DMS53 (cell line): ENCODE results near the gene IQSEC3.
"Not testable (repeated sequence)": the region's sequence is repeated elsewhere in the genome, so short reads cannot be mapped to it uniquely, and the experiment has no call there.

ENCODE experiments used
- DNase-seq: peaks from one replicate; lab custom pipeline; 2025; lab: John Stamatoyannopoulos, UW

IQSEC3 gene

DNA sequence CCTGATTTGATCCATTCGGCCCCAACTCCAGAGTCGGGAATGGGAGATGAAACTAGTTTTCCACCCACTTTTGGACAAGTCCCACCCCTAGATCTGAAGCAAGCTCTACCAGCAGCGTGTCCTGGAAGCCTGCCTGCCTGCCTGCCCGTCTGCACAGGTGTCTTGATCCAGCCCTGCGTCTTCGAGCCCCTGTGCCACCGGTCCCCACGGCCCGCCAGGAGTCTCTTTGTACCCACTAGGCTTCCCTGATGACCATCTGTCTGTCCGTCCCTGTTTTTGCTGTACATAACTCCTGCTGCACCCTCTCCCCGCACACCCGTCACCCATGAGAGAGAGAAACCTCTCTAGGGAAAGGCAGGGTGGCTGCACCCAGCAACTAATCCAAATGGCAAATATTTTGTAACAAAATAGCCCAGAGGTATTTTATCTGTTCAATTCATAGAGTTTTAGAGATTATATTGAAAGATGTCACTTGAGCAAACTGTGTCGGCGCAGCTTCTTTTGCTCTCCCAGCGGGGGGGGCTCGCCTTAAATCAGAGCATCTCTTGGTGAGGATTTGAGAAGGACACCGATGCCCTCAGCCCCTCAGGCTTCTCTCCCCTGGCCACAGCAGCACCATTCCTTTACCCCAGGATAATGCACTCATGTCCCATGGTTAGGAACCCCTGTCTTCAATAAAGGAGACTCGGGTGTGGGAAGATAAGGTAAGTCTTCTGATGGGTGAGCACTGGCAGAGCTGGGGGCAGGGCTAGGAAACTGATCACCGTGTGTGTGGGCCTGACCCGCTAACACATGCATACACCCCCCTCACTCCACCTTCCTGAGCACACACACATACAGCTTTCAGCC is 111.6 kb downstream of the IQSEC3 start:
- DNase-seq: no peak

DNA sequence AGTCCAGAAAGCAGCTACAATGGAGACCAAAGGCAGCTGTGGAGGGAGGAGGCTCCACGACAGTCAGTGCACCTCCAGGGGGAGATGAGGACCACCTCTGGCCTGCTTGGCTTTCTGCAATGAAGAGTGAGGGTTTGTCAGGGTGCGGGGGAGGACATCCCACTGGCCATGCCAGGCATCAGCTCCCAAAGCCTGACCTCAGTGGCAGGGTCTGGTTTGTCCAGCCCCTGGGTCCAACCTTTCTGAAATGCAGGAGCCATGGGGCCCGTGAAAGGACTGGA is 112.2 kb downstream of the IQSEC3 start:
- DNase-seq: no peak

DNA sequence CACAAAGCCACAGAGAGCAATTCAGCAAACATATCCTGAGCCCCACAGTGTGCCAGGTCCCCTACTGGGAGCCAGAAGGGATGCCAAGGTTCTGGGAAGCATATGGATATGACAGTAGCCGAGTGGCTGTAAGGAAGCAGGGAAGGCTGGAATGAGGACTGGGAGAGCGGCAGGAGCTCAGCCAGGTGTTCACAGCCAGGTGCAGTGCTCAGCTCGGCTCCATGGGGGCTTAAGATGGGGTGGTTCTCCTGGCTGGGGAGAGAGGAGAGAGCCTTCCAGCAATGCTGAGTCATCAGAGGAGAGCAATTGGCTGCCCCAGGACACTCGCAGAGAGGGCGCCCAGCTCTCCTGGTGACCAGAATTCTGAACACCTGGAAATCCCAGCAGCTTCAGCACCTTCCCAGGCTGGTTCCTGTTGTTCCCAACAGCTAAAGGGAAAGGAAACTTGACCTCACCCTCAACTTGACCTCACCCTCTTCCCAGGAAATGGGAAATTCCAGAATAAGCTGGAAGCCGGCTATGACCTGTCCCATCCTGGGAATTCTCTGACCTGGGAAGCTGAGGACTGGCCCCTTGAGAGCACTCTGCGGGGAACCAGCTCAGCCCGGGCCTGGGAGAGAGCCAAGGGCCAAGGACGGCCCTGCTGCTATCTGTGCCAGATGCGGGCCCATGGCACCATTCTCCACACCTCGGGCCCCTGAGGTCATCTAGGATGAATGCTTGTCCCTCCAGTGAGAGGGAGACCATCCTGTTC is 112.7 kb downstream of the IQSEC3 start:
- peak; percentile 43 for DNase-seq

DNA sequence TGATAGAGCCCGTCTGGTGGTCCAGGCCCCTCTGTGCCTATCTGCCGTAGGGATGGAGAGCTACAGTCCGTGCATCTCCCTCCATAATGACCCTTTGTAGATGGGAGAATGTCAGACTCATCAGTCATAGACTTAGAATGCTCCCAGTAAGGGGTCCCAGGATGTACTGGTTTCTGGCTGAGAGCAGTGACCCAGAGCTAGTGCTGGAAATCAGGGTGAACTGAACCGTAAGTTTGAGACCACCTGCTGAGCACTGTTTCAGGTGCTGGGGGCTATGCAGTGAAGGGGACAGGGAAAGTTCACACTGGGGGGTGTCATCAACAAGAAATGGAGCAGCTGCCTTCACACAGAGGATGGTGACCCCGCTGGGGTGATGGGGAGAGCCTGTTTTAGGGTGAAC is 113.3 kb downstream of the IQSEC3 start:
- DNase-seq: no peak

DNA sequence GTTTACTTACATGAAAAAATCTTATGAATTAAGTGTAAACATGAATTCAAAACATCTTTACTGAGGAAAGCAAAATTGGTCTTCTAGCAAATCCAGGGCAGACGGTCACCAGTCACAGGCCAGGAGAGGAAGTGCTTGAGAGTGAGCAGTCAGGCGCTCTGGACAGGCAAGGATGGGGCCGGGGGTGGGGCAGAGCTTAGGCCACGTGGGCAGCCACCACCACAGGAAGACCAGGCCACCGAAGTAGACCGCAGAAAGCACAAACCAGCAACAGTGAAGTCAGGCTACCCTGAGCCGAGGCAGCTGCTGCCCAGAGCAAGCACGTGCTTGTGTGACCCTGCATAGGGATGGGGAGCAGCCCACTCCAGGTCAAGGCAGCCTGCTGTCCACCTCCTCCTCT is 113.9 kb downstream of the IQSEC3 start:
- DNase-seq: peak; percentile 48

DNA sequence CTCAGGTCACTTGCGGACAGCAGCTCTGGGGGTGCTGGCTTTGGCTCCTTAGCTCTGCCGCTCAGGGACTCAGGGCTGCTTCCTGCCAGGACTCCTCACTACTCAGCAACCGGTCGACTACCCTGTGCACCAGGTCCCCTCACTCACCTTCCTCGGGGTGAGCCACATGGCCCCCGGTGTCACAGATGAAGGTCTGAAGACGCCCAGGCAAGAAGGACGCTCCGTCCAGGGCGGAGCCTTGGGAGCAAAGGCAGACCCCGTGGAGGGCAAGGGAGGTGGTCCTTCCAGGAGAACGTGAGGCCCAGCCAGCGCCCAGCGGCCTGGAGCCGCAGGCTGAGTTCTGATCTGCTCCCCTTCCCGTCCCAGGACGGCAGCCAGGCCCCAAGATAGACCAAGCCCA is 115.4 kb downstream of the IQSEC3 start:
- DNase-seq: no peak

DNA sequence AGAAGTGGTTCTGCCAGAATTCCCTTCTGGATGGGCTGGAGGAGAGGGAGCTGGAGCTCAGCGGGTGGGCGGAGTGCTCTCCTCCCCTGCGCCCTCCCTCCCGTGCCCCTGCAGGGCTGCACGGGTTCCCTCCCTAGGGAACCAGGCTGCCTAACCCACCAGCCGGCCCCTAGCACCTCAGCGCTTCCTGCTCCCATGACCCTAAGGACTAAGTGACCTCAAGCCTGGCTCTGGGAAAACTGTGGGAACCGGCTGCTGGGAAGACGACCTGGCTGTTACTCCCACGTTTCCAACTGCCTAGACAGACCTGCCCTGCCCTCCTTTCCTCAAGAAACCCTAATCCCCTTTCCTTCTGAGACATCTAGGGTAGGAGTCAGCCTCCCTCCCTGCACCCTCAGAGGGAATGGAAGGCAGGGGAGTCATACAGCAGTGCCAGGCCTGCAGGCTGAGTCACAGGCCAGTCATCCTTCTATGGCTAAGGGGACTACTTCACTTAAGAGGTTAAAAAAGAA is 115.9 kb downstream of the IQSEC3 start:
- no peak for DNase-seq

DNA sequence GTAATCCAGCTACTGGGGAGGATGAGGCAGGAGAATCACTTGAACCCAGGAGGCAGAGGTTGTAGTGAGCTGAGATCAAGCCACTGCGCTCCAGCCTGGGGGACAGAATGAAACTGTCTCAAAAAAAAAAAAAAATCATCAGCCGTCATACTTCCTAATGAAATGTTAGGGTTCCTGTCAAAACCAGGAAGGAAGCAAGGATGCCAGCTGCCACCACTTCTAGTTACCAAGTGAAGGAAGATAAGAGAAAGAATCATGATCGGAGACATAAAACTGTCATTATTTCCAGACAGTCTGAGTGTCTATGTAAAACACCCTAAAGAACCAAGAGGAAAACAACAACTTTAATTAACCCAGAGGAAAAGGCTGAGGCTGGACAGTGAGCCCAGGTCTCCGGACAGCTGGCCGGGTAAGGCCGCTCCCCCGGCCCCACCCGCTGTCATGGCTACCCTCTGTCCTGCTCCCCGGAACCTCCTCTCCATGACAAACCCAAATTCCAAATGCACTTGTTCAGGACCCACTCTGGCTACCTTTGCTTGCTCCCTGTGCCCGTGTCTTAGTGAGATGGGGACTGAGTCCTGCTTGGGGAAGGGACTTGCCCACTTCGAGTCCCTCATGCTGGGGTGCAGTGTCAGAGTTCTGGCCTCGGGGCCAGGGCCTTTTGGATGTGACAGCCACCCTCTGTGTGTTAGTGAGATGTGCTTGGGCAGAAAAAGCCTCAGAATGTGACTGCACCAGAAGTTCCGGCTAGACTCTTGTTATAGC is 118.4 kb downstream of the IQSEC3 start:
- no peak for DNase-seq

DNA sequence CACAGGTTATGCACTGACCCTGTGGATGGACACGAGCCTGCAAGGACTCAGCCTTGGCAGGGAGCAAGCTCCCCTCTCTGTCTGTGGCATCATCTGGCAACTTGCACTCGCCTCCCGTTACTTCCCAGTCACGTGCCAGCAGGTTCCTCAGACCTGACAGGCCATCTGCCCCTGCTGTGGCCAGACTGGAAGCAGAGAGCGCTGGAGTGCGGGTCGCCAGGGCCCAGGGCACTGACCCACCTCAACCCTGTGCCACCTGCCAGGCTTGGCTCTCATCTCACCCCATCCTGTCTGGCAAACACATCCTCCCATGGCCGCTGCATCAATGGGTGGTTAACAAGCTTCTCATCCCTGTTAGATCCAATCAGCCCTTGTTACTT is 119.0 kb downstream of the IQSEC3 start:
- DNase-seq: peak; percentile 35

DNA sequence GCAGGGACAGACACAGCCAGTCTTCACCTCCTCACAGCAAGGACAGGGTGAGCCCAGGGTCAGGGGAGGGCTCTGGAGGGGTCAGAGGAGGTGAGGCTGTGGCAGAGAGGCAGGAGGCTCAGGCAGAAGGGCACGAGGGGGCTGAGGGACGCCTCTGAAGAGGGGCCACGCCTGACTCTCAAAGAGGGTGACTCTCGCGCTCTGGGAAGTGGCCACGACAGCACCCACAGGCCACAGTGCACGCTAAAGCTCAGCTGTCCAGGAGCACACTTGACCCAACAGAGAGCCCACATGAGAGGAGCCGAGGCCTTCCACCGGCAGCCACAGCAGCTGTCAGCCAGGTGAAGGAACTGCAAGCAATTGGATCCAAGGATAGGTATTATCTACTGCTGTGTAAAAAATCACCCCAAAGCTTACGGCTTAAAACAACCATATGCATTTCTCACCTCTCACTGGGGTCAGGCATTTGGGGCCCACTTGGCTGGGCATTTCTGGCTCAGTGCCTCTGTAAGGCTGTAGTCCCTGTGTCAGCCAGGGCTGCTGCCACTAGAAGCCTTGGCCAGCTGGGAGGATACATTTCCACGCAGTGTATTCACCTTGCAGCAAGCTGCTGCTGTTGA is 119.5 kb downstream of the IQSEC3 start:
- DNase-seq: no peak

DNA sequence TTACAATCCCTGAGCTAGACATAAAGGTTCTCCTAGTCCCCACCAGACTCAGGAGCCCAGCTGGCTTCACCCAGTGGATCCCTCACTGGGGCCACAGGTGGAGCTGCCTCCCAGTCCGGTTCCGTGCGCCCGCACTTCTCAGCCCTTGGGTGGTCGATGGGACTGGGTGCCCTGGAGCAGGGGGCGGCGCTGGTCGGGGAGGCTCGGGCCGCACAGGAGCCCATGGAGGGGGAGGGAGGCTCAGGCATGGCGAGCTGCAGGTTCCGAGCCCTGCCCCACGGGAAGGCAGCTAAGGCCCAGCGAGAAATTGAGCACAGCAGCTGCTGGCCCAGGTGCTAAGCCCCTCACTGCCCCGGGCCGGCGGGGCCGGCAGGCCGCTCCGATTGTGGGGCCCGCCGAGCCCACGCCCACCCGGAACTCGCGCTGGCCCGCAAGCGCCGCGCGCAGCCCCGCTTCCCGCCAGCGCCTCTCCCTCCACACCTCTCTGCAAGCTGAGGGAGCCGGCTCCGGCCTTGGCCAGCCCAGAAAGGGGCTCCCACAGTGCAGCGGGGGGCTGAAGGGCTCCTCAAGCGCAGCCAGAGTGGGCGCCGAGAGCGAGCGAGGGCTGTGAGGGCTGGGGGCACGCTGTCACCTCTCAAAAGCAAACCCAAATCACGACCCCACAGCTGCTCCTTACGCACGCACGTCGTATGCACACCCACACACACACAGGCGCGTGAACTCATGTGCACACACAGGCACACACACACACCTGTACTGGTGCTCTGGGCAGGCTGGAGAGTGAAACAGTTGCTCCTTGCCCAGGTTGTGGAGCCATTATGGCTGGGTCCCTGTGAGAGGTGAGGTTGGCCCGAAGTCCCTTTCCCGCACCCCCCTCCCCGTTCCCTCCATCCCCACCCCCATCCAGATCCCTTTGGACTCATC is 121.7 kb downstream of the IQSEC3 start:
- DNase-seq: not testable (repeated sequence)

DNA sequence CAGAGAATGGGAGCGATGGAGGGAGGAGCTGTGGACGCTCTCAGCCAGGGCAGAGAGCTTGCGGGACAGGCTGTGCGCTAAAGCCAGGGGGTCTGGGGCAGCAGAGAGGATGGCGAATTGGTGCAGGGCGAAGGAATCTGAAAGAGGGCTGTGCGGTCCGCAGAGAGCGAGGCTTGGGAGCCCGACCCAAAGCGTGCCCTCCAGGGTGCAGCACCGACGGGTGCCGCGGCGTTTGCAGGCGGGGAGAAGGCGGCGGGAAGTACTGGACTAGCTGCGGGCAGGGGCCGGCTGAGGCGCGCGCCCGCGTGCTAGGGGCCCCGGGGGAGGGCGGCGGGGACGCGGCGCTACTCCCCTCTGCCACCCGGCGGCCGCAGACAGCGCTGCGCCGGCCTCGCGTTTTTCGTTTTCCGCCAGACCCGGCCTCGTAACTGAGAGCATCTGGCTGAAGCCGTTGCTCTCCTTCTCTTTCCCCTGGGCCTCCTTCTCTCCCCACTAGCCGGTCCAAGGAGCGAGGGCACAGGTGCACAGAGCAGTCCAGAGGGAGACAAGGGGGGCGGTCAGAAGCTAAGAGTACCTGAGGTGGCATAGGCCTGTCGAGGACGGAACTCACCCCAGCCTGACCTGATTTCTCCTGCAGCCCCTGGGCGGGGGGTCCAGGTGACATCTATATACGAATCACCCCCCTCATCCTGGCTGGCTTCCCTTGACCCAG is 122.5 kb downstream of the IQSEC3 start:
- peak; percentile 96 for DNase-seq

DNA sequence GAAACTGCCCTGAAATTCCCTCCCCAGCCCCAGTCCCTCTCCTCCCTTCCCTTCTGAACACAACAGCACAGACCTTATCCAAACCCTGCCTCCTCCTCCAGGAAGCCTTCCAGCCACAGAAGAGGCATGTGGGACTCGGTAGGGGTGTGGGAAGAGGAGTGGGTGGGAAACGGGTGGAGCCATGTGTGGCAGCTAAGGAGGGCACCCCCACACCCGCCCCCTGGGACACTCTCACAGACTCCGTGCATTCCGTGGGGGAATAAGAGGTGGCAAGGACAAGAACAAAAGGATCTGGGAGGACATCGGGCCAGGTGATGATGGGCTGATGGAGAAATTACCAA is 123.0 kb downstream of the IQSEC3 start:
- no peak for DNase-seq

DNA sequence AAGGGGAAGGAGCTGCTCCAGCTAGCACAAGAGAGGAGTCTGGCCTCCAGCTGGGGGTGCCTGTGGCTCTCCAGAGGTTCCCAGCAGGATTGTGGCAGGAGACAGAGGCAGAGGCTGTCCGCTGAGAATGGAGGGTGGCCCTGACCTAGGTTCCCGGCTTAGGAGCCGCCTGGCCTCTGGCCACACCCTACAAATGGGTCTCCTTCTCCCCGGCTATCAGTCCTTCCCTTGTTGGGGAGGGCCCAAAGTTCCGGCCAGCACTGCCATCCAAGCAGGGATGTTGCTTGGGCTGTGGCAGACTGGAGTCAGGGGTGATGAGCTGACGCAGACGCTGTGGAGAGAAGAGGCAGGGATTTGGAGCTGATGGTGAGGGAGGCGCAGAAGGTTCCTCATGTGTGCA is 124.3 kb downstream of the IQSEC3 start:
- DNase-seq: no peak

DNA sequence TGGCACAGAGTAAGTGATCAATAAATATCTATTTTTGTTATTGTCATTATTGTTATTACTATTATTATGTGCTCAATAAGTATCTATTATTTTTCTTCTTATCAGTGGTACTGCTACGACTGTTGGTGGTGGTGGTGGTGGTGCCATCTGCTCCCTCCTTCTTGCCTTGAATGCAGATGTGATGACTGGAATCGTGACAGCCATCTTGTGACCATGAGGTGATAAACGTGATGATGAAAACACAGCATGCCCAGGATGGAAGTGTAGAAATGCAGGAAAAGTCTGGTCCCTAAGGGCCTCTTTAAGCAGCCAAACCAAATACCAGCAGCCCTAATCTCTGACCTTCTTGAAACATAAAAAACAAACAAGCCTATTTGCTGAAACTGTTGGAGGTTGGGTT is 125.0 kb downstream of the IQSEC3 start:
- no peak for DNase-seq

DNA sequence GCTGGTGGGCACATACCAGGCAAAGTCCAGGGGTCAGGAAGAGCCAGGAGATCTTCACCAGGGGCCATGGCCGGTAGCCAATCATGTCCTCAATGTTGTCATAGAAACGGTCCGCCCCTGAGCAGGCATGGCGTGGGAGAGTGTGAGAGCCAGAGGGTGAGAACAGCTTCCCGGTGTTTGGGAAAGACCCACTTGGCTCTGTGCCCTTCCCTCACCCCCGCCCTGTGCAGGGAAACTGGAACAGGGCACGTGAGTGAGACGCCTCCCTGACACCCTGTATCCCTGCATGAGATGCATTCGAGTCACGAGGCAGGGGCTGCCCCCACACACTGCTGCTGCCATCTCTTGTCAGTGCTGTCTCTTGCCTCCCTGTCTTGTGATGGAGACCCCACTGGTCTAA is 126.7 kb downstream of the IQSEC3 start:
- peak; percentile 39 for DNase-seq

DNA sequence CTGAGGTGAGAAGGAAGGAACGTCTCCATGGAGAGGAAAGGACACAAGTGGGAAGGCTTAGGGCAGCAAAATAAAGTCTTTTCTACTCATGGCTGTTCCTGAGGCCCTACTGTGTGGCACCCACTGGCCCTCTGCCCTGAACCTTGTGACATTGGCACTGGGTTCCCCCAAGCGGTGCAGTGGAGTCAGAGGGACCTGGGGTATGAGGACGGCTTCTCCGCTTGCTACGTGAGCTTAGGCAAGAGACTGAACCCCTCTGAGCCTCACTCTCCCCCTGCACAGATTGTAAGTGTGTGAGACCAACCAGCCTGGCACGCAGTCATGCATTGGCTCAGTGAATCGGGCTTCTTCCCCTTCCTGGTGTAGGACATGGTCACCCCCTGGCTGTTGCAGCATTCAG is 127.7 kb downstream of the IQSEC3 start:
- DNase-seq: no peak

DNA sequence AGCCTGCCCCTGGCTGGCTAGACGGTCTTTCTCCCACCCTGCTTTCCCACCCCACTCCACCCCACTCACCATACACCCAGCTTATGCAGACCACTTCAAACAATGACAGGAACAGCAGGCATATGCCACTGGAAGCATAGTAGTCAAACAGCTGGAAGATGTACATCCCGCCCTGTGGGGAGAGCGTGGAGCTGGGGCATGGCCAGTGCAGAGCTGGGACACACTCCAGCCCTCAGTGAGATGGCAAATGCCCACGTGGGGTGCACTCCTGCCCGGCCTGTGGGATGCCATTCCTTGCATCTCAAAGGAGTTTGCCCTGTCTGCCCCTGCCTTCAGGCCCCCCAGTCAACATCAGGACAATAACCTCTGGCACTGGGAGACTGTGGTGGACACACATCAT is 128.6 kb downstream of the IQSEC3 start:
- DNase-seq: no peak

DNA sequence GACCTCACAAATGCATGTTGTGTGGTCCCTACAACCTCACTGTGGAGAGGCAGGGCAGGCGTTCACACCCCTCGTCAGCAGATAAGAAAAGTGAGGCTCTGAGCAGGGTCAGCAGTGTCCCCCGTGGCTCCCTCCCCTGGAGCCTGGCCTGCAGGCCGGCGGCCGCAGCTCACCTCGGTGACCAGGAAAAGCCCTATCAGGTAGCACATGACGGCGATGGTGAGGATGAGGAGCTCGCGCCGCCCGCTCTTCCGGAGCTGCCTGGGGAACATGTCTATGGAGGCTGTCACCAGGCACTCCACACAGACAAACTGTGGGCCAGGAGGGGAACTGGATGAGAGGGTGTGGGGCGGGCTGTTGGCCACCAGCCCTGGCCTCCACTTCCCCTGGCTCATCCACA is 129.4 kb downstream of the IQSEC3 start:
- DNase-seq: no peak

DNA sequence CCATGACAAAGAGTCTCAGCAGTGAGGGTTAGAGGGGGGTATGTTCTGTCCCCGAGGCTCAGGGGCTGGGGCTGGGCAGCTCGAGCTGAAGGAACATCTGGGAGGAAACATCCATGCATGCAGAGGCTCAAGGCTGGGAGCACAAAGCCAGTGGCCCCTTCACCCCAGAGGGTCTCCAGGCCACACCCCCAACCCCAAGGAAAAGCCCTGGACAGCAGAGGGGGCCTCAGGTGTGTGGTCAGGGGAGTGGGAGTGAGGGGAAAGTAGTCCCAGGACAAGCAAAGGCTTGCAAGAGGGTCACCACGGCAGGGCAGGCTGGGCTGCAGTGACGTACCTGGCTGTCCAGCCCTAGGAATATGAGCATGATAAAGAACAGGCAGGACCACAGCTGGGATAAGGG is 129.9 kb downstream of the IQSEC3 start:
- DNase-seq: no peak

DNA sequence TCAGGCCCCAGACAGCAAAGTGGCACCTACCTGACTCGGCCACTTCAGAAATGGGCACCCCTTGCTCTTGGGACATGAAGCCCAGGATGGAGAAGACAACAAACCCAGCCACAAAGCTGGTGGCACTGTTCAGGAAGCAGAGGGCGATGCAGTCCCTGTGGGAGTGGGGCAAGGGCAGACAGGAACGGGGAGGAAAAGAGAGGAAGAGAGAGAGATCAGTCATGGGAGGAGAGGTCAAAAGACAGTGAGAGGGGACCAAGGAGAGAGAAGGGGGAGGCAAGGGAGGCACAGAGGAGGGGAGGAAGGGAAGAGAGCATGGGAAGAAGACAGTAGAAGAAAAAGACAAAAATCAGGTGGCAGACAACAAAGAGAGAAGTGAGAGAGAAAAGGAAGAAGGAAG is 130.8 kb downstream of the IQSEC3 start:
- no peak for DNase-seq
